ENCODE measurements around the gene LAMB4.

The LAMB4 gene

GRCh38 chr7:108009873-108010272, 120.3 kb downstream of the LAMB4 start:
- H3K4me3 ChIP-seq (ENCODE audit: low read depth, low read length), result no peak overlapping the region
- TF ChIP-seq, protein P1, sequence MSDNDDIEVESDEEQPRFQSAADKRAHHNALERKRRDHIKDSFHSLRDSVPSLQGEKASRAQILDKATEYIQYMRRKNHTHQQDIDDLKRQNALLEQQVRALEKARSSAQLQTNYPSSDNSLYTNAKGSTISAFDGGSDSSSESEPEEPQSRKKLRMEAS (IDR thresholded peaks at IDR 0.05; ENCODE audit: low read depth, low read length), result no peak
- no peak for TF ChIP-seq POLR2A (IDR thresholded peaks at IDR 0.05; ENCODE audit: extremely low read depth, insufficient read length)
- no peak for TF ChIP-seq MYC (IDR thresholded peaks at IDR 0.05; ENCODE audit: low read depth, low read length)
- no peak for TF ChIP-seq CTCF (IDR thresholded peaks at IDR 0.05; ENCODE audit: low read depth, low read length)
- DNase-seq (ENCODE audit: low read depth), result no peak

GRCh38 chr7:108008827-108009226, 121.3 kb downstream of the LAMB4 start:
- TF ChIP-seq POLR2A (IDR thresholded peaks at IDR 0.05; ENCODE audit: extremely low read depth, insufficient read length) (no peak), MYC (IDR thresholded peaks at IDR 0.05; ENCODE audit: low read depth, low read length) (no peak), CTCF (IDR thresholded peaks at IDR 0.05; ENCODE audit: low read depth, low read length) (no peak)
- TF ChIP-seq, protein P1 (IDR thresholded peaks at IDR 0.05; ENCODE audit: low read depth, low read length), result no peak
- no peak overlapping the region for H3K4me3 ChIP-seq (ENCODE audit: low read depth, low read length)
- no peak for DNase-seq (ENCODE audit: low read depth)

DNA sequence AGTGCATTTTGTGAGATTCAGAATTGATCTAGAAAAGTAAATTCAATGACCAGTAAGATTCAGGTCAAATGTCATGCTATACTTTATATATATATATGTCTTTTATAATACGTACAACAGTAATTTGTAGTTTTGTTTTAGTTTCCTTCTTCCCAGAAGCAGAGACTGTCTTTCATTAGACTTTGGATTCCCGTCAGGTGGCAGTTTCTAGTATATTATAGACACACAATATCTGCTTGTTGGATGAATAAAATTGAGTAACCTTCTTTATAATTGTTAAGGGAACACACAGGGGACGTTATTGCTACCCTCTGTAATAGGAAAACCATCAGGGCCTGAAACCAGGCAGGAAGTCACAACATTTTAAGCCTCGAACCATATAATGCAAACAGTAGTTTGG, 121.9 kb downstream of the LAMB4 start:
- H3K4me3 ChIP-seq (ENCODE audit: low read depth, low read length), result no peak overlapping the region
- no peak for TF ChIP-seq MYC (IDR thresholded peaks at IDR 0.05; ENCODE audit: low read depth, low read length)
- no peak for TF ChIP-seq POLR2A (IDR thresholded peaks at IDR 0.05; ENCODE audit: extremely low read depth, insufficient read length)
- TF ChIP-seq, protein P1 (IDR thresholded peaks at IDR 0.05; ENCODE audit: low read depth, low read length), result no peak
- no peak for TF ChIP-seq CTCF (IDR thresholded peaks at IDR 0.05; ENCODE audit: low read depth, low read length)
- no peak for DNase-seq (ENCODE audit: low read depth)

GRCh38 chr7:108007762-108008161, 122.4 kb downstream of the LAMB4 start:
- no peak for DNase-seq (ENCODE audit: low read depth)

DNA sequence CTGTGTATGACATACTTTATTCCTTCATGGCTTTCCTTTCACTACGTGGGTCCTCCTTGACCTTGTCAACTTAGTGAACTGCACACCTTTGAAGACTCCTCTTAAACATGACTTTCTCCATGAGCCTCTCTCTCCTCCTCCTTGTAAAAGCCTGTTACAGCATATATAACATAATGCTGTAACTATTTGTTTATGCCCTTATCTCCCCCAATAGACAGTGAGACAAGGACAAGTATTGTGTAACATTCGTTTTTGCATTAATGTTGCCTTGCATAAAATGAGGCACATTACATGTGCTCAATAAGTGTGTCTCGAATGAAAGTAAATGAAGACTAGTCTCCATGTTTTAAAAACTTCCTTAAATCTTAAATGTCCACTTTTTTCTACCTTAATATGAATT, 122.9 kb downstream of the LAMB4 start:
- TF ChIP-seq, protein P1 (IDR thresholded peaks at IDR 0.05; ENCODE audit: low read depth, low read length), result no peak
- no peak for TF ChIP-seq CTCF (IDR thresholded peaks at IDR 0.05; ENCODE audit: low read depth, low read length)
- TF ChIP-seq POLR2A (IDR thresholded peaks at IDR 0.05; ENCODE audit: extremely low read depth, insufficient read length), result no peak
- TF ChIP-seq MYC (IDR thresholded peaks at IDR 0.05; ENCODE audit: low read depth, low read length), result no peak
- H3K4me3 ChIP-seq (ENCODE audit: low read depth, low read length), result no peak overlapping the region
- DNase-seq (ENCODE audit: low read depth), result no peak

More at GRCh38 chr7:108007762-108008161, 122.4 kb downstream of the LAMB4 start:
- no peak overlapping the region for H3K4me3 ChIP-seq (ENCODE audit: low read depth, low read length)
- TF ChIP-seq CTCF (IDR thresholded peaks at IDR 0.05; ENCODE audit: low read depth, low read length) (no peak), POLR2A (IDR thresholded peaks at IDR 0.05; ENCODE audit: extremely low read depth, insufficient read length) (no peak), MYC (IDR thresholded peaks at IDR 0.05; ENCODE audit: low read depth, low read length) (no peak)
- TF ChIP-seq, protein P1 (IDR thresholded peaks at IDR 0.05; ENCODE audit: low read depth, low read length), result no peak

Measured in NB4 (cell line).